HCT116 (cell line): Measurements from ENCODE around the gene OR10Z1. TPM values are rescaled to one million over a fixed set of nuclear protein-coding genes. Genes with fewer than 3 reads are reported as not detected.

ENCODE experiments used
- ATAC-seq: fragments of 200-7000 bp; cut with Tn5 transposase; 2 replicates; pipeline ENCODE4 v1.9.1; 2020; ENCODE audit warnings: mild to moderate bottlenecking, moderate library complexity
- BruUV-seq: library from RNA; stranded (reverse); fragments of 400-500 nt; replicated peaks from 2 replicates; lab custom pipeline; 2021; lab: Mats Ljungman, UMichigan
- CTCF ChIA-PET: fragments of 300-600 bp; sonication (Branson Sonifier 250); formaldehyde crosslinking; loops from one replicate; lab custom pipeline; 2021; ENCODE audit warnings: antibody characterized with exemption; lab: Charles Lee
- POLR2A ChIA-PET: fragments of 300-600, 350-600 bp; sonication (Branson Sonifier 250); formaldehyde crosslinking; loops from one replicate; lab custom pipeline; 2021; ENCODE audit warnings: antibody characterized with exemption; lab: Charles Lee
- RAD21 ChIA-PET, 2 experiments: fragments of 300-600 bp; sonication (Branson Sonifier 250); formaldehyde crosslinking; loops; one replicate each; lab custom pipeline; 2023; ENCODE audit warnings: low total read pairs in 2 of 2; ENCODE audit not compliant: uncharacterized antibody in 2 of 2, unreplicated experiment in 2 of 2, low non-redundant PET in 1 of 2; lab: Charles Lee
- DNase-seq: peaks from one replicate; pipeline ENCODE4 v3.0.0-alpha.2; 2010; ENCODE audit warnings: low read depth, low spot score
- H2AFZ ChIP-seq: fragments of 200-600 bp; shearing (Covaris generic), sonication (generic); 2 replicates; pipeline ENCODE4 v1.6.1; 2017; ENCODE audit warnings: low read depth, mixed run types, mixed read lengths, antibody characterized with exemption, low read length; ENCODE audit not compliant: poor library complexity, severe bottlenecking
- H3K27ac ChIP-seq: 2 replicates; pipeline ENCODE4 v1.5.1; 2012; ENCODE audit warnings: low read depth, low read length
- H3K27me3 ChIP-seq: fragments of 200-600 bp; sonication (generic); 2 replicates; pipeline ENCODE4 v1.6.1; 2016; ENCODE audit warnings: mixed run types, low read length, mixed read lengths; ENCODE audit not compliant: insufficient read depth
- H3K36me3 ChIP-seq, 2 experiments: fragments of 200-500 bp in 1 of 2; fragments of 200-600 bp in 1 of 2; sonication (Bioruptor generic) in 1 of 2; sonication (generic) in 1 of 2; 2 replicates each; pipeline versions ENCODE4 v1.5.1 to v1.6.1; 2014 to 2016; ENCODE audit warnings: low read length in 2 of 2, inconsistent platforms in 1 of 2, mixed read lengths in 1 of 2, mixed run types in 1 of 2; ENCODE audit not compliant: insufficient read depth in 2 of 2, control insufficient read depth in 1 of 2
- H3K4me1 ChIP-seq, 2 experiments: fragments of 200-600 bp in 1 of 2; sonication (generic) in 1 of 2; 2 replicates each; pipeline versions ENCODE4 v1.5.1 to v1.6.1; 2012 to 2017; ENCODE audit warnings: low read length in 2 of 2, inconsistent platforms in 1 of 2, mild to moderate bottlenecking in 1 of 2, mixed read lengths in 1 of 2, mixed run types in 1 of 2, moderate library complexity in 1 of 2; ENCODE audit not compliant: insufficient read depth in 2 of 2, control insufficient read depth in 1 of 2
- H3K4me2 ChIP-seq: fragments of 200-600 bp; sonication (generic); 2 replicates; pipeline ENCODE4 v1.6.1; 2017; ENCODE audit warnings: mixed run types, low read length, mixed read lengths
- H3K4me3 ChIP-seq, 2 experiments: fragments of 200-600 bp in 1 of 2; sonication (generic) in 1 of 2; replicated peaks in 1 of 2; 2 replicates each; pipeline ENCODE4 v1.5.1; 2011 to 2016; ENCODE audit warnings: low read length in 2 of 2, control low read depth in 1 of 2, low read depth in 1 of 2, mild to moderate bottlenecking in 1 of 2, mixed read lengths in 1 of 2, mixed run types in 1 of 2
- H3K79me2 ChIP-seq: fragments of 200-600 bp; sonication (generic); 2 replicates; pipeline ENCODE4 v1.6.1; 2017; ENCODE audit warnings: mild to moderate bottlenecking, mixed run types, low read length, moderate library complexity, mixed read lengths; ENCODE audit not compliant: insufficient read depth
- H3K9ac ChIP-seq: fragments of 200-600 bp; sonication (generic); 2 replicates; pipeline ENCODE4 v1.6.1; 2016; ENCODE audit warnings: low read length, mixed read lengths
- H3K9me2 ChIP-seq: fragments of 200-600 bp; sonication (generic), shearing (Covaris generic); 2 replicates; pipeline ENCODE4 v1.6.1; 2017; ENCODE audit warnings: mixed run types, mild to moderate bottlenecking, moderate library complexity; ENCODE audit not compliant: insufficient read depth
- H3K9me3 ChIP-seq, 2 experiments: fragments of 200-500 bp in 1 of 2; fragments of 200-600 bp in 1 of 2; sonication (Bioruptor generic) in 1 of 2; sonication (generic) in 1 of 2; 2 replicates each; pipeline ENCODE4 v1.6.1; 2014 to 2017; ENCODE audit warnings: low read length in 2 of 2, mixed read lengths in 2 of 2, inconsistent platforms in 1 of 2, low read depth in 1 of 2, mild to moderate bottlenecking in 1 of 2, mixed run types in 1 of 2, moderate library complexity in 1 of 2; ENCODE audit not compliant: control insufficient read depth in 1 of 2, insufficient read depth in 1 of 2
- H4K20me1 ChIP-seq: fragments of 200-600 bp; sonication (generic), shearing (Covaris generic); 2 replicates; pipeline ENCODE4 v1.6.1; 2017; ENCODE audit warnings: mixed run types, mild to moderate bottlenecking, moderate library complexity; ENCODE audit not compliant: insufficient read depth
- EGR1 ChIP-seq: IDR thresholded peaks from 2 replicates; pipeline ENCODE4 v1.6.1; 2012; ENCODE audit warnings: low read depth
- ELF1 ChIP-seq: IDR thresholded peaks from 2 replicates; pipeline ENCODE4 v1.6.1; 2012; ENCODE audit warnings: low read depth, borderline replicate concordance
- EZH2phosphoT487 ChIP-seq: fragments of 200-600 bp; IDR thresholded peaks from 2 replicates; pipeline ENCODE4 v1.6.1; 2018; ENCODE audit warnings: antibody characterized with exemption, borderline replicate concordance
- FOSL1 ChIP-seq: IDR thresholded peaks from 2 replicates; pipeline ENCODE4 v1.6.1; 2012; ENCODE audit warnings: low read depth
- JUND ChIP-seq: IDR thresholded peaks from 2 replicates; pipeline ENCODE4 v1.6.1; 2012
- POLR2AphosphoS5 ChIP-seq: IDR thresholded peaks from 2 replicates; pipeline ENCODE4 v1.6.1; 2011; ENCODE audit warnings: mild to moderate bottlenecking, low read depth, low read length, moderate library complexity
- RAD21 ChIP-seq: IDR thresholded peaks from 2 replicates; pipeline ENCODE4 v1.6.1; 2012; ENCODE audit warnings: low read depth, mild to moderate bottlenecking
- SIN3A ChIP-seq: IDR thresholded peaks from 2 replicates; pipeline ENCODE4 v1.6.1; 2012; ENCODE audit warnings: low read depth
- SP1 ChIP-seq: IDR thresholded peaks from 2 replicates; pipeline ENCODE4 v1.6.1; 2012; ENCODE audit warnings: low read depth
- SRF ChIP-seq: IDR thresholded peaks from 2 replicates; pipeline ENCODE4 v1.6.1; 2012; ENCODE audit warnings: low read depth
- TCF7L2 ChIP-seq: IDR thresholded peaks from 2 replicates; pipeline ENCODE4 v1.7.0; 2011; ENCODE audit warnings: borderline replicate concordance, inconsistent platforms; ENCODE audit not compliant: insufficient read depth, insufficient read length; ENCODE audit errors: extremely low read depth
- ZFX ChIP-seq: fragments of 450-650 bp; IDR thresholded peaks from 2 replicates; pipeline ENCODE4 v1.6.1; 2017
- intact Hi-C: fragments of 100-400 bp; cut with micrococcal nuclease; formaldehyde crosslinking; loops from 2 replicates; pipeline ENCODE4 v1.10.0; 2022
- total RNA-seq: library from RNA; stranded (reverse); gene quantifications from one replicate; pipeline ENCODE4 v1.2.1, GENCODE V29; 2021; ENCODE audit not compliant: unreplicated experiment
- TF ChIP-seq, protein P1 (sequence below), 3 experiments: fragments of 200-600 bp in 1 of 3; sonication (generic) in 1 of 3; IDR thresholded peaks in 2 of 3; conservative IDR thresholded peaks in 1 of 3; 2 replicates each; pipeline ENCODE4 v1.5.1; 2012 to 2017; ENCODE audit warnings: low read depth in 2 of 3, low read length in 2 of 3, antibody characterized with exemption in 1 of 3, borderline replicate concordance in 1 of 3, control low read depth in 1 of 3, mild to moderate bottlenecking in 1 of 3, mixed read lengths in 1 of 3, mixed run types in 1 of 3, moderate library complexity in 1 of 3; ENCODE audit not compliant: insufficient read depth in 1 of 3
- TF ChIP-seq, protein P2 (sequence below): IDR thresholded peaks from 2 replicates; pipeline ENCODE4 v1.6.1; 2012

Gene OR10Z1
- total RNA-seq, 1 experiment from 2014 or later = not detected

DNA sequence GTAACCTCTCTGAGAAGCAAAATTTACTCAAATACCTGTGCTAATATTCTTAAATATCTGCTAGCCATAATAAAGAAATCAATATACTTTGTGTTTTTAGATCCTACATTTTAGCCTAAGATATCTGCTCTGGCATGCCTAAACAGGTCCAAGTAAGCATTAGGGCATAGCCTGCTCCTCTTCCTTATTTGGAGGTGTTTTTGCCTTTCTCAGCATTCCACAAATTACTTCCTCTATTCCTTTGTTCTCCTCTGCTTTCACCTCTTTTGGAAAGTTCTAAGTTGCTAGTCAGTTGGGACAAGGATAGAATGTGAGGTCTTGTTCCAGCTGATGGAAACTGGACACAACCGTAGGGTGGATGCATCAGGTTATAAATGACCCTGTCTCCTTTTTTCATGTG is 18.1 kb upstream of the OR10Z1 start:
- no peak overlapping the region for H3K4me3 ChIP-seq
- ChIA-PET RAD21 (no interaction called here), CTCF (no interaction called here), POLR2A (no interaction called here)
- no peak for ATAC-seq
- no peaks in the 10 kb centered on the region for H3K27me3 ChIP-seq
- intact Hi-C loops = no loop called here
- no peaks in the 10 kb centered on the region for H3K9me2 ChIP-seq
- H3K27ac ChIP-seq = no peak overlapping the region
- H3K4me1 ChIP-seq = no peaks in the 10 kb centered on the region
- H3K36me3 ChIP-seq = no peaks in the 10 kb centered on the region
- TF ChIP-seq SRF = no peak
- no peak for TF ChIP-seq POLR2AphosphoS5
- no peak for TF ChIP-seq RAD21
- no peak for TF ChIP-seq SIN3A
- TF ChIP-seq EGR1 = no peak
- TF ChIP-seq SP1 = no peak
- TF ChIP-seq EZH2phosphoT487 = no peak
- no peak for TF ChIP-seq FOSL1
- no peak for TF ChIP-seq TCF7L2
- H4K20me1 ChIP-seq = no peaks in the 10 kb centered on the region
- no peak overlapping the region for H2AFZ ChIP-seq
- BruUV-seq = no TSS peak
- no peak overlapping the region for H3K9ac ChIP-seq
- no peak overlapping the region for H3K4me2 ChIP-seq
- no peaks in the 10 kb centered on the region for H3K9me3 ChIP-seq
- DNase-seq = no peak
- no peaks in the 10 kb centered on the region for H3K79me2 ChIP-seq

DNA sequence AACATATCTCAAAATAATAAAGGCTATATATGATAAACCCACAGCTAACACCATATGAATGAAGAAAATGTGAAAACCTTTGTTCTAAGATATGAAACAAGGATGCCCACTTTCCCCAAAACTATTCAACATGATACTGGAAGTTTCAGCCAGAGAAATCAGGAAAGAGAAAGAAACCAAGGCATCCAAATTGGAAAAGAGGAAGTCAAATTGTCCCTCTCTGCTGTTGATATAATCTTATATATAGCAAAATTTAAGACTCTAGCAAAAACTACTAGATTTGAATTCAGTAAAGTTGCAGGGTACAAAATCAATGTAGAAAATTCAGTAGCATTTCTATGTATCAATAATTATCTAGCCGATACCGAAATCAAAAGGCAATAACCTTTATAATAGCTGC is 4.3 kb upstream of the OR10Z1 start:
- H3K27me3 ChIP-seq = no peaks in the 10 kb centered on the region
- DNase-seq = no peak
- no peak for TF ChIP-seq SIN3A
- no peak for TF ChIP-seq POLR2AphosphoS5
- TF ChIP-seq, protein P1, sequence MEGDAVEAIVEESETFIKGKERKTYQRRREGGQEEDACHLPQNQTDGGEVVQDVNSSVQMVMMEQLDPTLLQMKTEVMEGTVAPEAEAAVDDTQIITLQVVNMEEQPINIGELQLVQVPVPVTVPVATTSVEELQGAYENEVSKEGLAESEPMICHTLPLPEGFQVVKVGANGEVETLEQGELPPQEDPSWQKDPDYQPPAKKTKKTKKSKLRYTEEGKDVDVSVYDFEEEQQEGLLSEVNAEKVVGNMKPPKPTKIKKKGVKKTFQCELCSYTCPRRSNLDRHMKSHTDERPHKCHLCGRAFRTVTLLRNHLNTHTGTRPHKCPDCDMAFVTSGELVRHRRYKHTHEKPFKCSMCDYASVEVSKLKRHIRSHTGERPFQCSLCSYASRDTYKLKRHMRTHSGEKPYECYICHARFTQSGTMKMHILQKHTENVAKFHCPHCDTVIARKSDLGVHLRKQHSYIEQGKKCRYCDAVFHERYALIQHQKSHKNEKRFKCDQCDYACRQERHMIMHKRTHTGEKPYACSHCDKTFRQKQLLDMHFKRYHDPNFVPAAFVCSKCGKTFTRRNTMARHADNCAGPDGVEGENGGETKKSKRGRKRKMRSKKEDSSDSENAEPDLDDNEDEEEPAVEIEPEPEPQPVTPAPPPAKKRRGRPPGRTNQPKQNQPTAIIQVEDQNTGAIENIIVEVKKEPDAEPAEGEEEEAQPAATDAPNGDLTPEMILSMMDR (IDR thresholded peaks at IDR 0.05 in 2 of 3, conservative IDR thresholded peaks at IDR 0.05 in 1 of 3; ENCODE audit: borderline replicate concordance in 1 of 3, insufficient read depth in 1 of 3, low read depth in 2 of 3, low read length in 2 of 3) = no peak
- TF ChIP-seq, protein P2, sequence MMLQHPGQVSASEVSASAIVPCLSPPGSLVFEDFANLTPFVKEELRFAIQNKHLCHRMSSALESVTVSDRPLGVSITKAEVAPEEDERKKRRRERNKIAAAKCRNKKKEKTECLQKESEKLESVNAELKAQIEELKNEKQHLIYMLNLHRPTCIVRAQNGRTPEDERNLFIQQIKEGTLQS = no peak
- no peak for TF ChIP-seq EGR1
- TF ChIP-seq EZH2phosphoT487 = no peak
- no peak for TF ChIP-seq JUND
- no peak for TF ChIP-seq ZFX
- no peak for TF ChIP-seq SP1
- TF ChIP-seq ELF1 = no peak
- TF ChIP-seq FOSL1 = no peak
- H3K9ac ChIP-seq = no peak overlapping the region
- H3K4me1 ChIP-seq = no peaks in the 10 kb centered on the region
- no peaks in the 10 kb centered on the region for H4K20me1 ChIP-seq
- ChIA-PET RAD21 (no interaction called here), CTCF (no interaction called here), POLR2A (no interaction called here)
- H2AFZ ChIP-seq = no peak overlapping the region
- intact Hi-C loops = no loop called here
- BruUV-seq = no TSS peak
- no peaks in the 10 kb centered on the region for H3K36me3 ChIP-seq
- no peak overlapping the region for H3K4me2 ChIP-seq
- H3K4me3 ChIP-seq = no peak overlapping the region
- peaks cover 0 to 3% of the 10 kb centered on the region in 2 experiments; a peak in 1 of 4 replicates for H3K9me3 ChIP-seq
- no peak overlapping the region for H3K27ac ChIP-seq
- no peaks in the 10 kb centered on the region for H3K9me2 ChIP-seq
- H3K79me2 ChIP-seq = no peaks in the 10 kb centered on the region
- no peak for ATAC-seq
